Forelimb muscle (tissue), 1 donor: ENCODE results near the gene RIPOR3. TPM values are rescaled to one million over a fixed set of nuclear protein-coding genes. Genes with fewer than 3 reads are reported as not detected.
"Not testable (repeated sequence)": the region's sequence is repeated elsewhere in the genome, so short reads cannot be mapped to it uniquely, and the experiment has no call there.

ENCODE experiments used
- DNase-seq: peaks from one replicate; pipeline ENCODE4 v3.0.0-alpha.2; 2013; ENCODE audit warnings: low read depth
- polyA plus RNA-seq: library from polyadenylated mRNA; unstranded; fragments of 120-200 nt; gene quantifications from one replicate; pipeline ENCODE4 v1.2.1, GENCODE V29; 2013; ENCODE audit not compliant: insufficient read length

Gene RIPOR3
- polyA plus RNA-seq, 1 donor, result 7.5 TPM

DNA sequence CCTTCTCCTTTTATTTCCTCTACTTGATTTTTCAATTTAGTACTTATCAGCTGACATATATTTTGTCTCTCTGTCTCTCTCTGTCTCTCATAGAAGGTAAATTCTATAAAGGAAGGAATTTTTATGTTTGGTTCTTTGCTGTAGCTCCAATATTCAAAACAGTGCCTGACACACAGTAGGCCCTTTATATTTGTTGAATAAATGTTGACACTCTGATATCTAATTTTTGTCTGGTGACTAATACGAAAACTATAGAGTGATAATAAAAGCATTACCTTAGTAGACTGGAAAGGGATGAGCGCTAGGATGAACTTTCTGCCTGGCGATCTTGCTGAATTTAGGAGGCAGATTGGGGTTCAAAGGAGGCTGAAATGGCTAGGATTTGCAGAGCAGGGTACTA is 138.4 kb downstream of the RIPOR3 start:
- no peak for DNase-seq

DNA sequence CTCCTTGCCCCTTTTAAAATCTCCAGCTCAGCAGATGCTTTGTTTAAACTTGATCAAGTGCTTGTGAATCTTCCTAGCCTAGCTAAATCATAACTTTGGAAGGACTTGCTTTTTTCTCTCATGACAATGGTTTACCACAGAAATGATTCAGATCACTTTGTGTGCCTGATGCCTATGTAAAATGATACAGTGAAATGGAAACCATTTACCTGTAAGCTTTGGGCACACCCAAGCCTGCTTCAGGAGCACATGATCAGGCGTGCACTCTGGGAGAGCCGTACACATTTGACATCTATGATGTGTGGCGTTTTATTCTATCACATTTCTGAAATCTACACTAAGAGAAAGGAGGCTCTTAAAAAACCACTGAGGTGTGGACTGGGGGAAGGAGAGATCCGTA is 140.1 kb downstream of the RIPOR3 start:
- no peak for DNase-seq

DNA sequence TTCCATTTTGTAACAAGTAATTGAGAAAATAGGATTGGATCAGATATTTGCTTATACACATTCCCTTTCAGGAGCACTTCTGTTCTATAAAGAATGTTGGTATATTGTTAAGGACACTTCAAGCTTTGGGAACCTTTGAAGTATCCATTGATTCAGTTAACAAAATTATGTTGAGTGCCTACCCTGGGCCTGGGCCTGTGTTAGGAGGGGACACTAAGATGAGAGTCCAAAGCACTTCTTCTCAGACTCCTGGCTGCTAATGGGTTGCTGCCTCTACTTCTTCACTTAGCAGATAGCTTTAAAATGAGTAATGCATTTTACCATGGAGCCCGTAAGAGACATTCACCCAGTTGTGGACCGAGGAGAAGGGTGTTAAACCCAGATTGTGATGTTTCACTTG is 140.8 kb downstream of the RIPOR3 start:
- DNase-seq, result no peak

DNA sequence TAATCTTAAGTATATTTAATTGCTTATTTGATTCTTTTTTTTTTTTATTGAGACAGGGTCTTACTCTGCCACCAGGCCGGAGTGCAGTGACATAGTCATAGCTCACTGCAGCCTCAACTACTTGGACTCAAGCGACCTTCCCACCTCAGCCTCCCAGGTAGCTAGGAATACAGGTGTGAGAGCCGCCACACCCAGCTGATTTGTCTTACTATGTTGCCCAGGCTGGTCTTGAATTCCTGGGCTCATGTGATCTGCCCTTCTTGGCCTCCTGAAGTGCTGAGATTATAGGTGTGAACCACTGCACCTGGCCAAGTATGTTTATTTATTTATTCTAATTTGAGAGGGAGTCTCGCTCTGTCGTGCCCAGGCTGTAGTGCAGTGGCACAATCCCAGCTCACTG is 142.9 kb downstream of the RIPOR3 start:
- DNase-seq, result no peak

DNA sequence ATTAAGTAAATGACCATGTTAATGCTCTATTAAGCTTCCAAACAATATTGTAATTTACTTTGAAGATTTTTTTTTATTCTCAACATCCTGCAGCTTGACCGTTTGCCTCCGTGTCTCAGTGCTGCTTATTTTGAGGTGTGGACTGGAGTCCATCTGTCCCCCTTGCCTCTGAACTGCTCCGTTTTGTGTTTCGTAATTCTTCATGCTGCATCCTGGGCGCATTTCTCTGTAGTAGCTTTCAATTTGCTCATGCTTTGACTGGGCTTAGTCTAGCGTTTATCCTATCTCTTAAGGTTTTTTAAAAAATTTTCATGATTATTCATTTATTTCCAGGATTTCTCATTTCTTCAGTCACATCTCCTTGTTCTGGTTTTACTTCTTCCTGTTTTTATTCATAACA is 143.4 kb downstream of the RIPOR3 start:
- DNase-seq, result no peak

DNA sequence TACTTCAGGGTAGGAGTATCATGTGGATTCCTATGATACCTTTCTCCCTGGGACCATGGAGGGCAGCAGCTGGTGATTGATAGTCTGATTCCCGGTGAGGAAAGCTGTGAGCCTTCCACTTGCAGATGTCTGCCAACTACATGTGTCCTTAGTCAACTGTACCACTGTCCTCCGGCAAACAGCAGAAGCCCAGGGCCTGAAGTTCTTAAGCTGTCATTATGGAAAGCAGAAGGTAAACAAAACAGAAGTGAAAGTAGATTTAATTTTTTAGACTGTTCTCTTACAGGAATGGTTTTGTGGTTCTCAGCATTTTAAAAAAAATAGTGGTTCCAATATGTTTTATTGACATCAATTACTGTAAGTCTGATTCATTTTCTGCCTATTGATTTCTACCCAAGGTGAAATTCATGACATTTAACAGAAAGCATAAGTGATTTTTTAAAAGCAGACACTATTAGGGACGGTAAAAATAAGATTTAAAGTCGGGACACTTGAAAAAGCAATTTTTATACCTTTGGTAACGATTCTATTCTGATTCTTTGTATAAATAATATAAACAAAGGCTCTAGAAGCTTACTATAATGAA is 144.5 kb downstream of the RIPOR3 start:
- DNase-seq, result no peak

DNA sequence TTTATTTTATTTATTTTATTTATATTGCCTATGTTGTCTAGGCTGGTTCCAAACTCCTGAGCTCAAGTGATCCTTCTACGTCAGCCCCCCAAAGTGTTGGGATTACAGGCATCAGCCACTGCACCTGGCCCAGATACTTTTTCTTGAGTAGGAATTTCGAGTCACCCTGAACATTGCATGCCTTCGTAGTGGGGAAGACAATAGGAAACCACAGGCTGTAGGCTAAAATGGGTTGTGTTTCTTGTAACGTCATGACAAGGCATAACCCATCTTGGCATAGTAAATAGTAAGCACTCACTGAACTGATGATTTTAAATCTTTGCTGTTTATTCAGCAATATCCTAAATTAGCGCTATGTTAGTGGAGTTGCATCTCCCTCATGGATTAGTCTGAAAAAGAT is 146.2 kb downstream of the RIPOR3 start:
- DNase-seq, result no peak

DNA sequence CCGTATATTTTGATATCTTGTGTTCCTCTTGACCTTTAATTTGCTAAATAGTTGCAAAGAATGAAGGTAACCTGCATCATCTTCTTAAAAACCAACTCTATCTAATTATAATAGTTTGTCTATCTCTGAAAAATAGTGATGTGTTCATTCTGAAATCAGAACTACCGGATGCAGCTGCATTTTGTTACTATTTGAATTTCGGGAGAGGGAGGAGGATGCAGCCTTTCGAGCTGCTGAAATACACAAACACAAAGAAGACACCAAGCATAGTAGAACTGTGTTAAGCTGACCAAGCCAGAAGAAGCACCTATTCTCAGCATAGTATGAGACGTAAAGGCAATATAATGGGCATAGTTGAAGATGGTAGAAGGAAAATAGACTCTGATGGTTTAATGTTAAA is 148.0 kb downstream of the RIPOR3 start:
- DNase-seq, result no peak

DNA sequence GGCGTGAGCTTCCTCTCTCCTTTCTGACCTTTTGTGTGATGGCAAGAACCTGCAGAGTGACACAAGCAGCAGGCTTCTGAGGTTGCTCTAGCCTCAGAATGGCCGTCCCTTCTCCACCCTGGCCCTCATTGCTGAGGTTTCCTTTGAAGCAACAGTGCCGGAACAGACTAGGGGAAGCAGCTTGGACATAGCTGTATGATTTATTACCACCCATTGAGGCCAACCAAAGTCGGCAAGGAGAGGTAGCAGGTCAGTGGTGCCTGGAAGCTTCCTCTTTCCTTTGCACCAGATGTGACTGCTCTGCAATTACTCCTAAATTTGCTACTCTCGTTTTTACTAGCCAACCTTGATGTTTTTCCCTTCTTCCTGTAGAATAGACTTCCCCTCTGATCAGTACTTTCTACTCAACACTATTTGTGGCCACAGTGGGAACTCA is 149.7 kb downstream of the RIPOR3 start:
- DNase-seq, result no peak

DNA sequence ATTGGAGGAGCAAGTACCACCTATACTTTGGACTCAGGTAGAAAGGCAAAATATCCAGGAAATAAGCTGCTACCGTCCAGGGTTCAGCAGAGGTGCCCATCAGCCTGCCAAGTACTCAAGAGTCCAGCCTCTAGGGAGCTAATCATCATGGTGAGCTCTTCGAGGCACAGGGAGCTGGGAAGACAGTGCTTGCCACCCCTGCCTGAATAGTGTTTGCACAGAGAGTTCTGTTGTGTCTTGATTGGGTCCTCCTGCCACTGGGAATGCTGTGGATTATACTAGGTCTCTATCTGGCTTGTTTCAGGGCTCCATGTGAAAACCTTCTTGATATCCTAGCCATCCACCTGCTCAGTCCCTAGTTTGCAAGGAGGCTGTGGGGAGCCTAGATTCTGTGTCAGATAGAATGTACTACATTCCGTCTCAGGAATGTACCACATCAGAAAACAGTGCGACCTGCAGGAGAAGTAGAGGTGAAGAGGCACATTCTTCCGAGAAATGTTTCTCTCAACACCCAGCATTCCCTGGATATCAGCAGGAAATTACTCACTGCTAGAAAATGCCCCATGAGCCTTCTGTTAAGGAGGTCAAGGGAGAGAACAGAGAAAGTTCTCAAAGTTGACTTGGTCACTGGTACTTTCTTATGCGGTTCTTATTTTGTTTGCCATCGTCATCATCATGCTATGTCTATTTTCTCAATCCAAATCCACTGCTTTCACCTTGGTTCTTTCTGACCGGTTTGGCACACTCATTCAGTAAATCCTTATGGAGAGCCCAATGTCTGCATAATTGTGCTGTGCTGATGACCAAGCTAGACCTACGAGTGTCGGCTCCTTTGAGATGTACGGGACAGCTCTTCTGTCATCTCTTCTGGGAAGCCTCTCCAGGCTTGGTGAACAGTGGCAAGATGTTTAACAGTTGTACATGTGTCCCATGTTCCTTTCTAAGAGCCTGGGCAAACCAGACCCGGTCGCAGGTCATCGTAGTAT is 150.4 kb downstream of the RIPOR3 start:
- DNase-seq, result no peak

DNA sequence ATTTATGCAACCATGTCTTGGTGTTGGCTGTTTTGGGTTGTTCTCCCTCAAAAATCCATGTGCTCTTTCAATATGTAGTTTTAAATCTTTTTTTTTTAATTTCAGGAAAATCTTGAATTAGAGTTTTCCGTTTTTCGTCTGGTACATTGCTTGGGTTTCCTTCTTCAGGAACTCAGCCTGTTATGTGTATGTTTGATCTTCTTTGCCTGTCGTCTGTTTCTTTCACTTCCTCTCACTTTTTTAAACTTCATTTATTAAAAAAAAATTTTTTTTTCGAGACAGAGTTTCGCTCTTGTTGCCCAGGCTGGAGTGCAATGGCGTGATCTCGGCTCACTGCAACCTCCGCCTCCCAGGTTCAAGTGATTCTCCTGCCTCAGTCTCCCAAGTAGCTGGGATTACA is 151.5 kb downstream of the RIPOR3 start:
- DNase-seq, result not testable (repeated sequence)

DNA sequence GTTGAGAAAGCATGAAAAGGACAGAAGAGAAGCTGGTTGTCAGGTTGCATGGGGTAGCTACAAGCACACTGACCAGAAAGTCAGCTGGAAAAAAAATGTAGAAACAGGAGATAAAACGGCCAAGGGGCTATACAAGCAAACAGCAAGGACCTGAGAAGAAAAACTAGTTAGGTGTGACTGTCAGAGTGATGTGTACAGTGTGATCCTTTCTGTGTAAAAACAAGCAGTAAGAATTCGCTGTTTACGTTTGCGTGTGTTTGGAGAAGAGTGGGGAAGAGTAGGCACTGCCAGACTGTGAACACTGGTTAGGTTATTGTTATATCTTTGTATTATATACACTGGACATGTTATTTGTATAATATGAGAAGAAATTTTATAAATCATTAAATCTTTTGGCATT is 153.1 kb downstream of the RIPOR3 start:
- no peak for DNase-seq

DNA sequence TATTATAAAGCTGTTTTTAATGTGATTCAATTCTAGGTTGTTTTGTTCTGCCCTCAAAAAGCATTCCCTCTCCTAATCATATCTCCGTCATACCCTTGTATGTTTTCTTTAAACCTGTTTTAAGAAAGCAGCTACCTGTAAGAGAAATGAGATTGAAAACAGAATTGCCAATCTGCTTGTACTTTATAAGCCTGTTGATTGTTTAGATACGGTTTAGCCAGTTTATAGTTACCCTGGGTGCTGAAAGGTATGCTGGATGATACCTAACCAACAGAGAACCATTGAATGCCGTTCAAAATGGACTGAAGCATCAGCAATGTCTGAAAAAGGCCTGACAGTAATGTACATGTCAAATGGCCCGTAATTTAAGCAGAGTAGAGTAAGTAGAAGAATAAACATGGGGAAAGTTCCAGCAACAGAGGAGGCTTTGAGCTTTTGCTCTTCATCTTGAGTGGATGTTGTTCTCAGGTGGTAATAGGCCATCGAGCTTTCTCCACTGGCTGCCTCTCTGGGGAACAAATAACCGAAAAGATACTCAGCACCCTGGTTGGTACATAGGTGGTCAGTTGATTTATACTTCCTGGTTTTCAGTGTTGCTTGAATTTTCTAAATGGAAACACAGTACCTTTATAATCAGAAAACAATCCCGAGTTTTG is 153.7 kb downstream of the RIPOR3 start:
- no peak for DNase-seq

DNA sequence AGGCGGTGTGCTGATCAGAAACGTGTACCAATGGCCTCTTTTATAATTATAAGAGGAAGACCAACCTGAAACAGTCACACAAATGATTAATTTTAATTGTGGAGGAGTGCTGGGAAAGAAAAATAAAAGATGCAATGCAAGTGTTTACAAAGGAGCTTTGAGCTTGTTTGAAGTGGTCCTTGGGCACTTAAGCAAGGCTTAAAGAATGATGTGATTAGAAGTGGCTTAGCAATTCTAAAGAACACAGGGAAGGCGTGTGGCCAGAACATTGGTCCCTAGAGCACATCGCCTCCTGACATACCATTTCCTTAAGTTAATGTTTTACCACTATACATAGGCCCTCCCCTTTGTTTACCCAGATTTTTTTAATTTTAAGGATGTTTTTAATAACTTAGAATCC is 155.0 kb downstream of the RIPOR3 start:
- DNase-seq, result no peak

Other genes with a start within 250 kb of the RIPOR3 start
- 18.1 TPM for gene PTPN1, start 181.2 kb downstream of the RIPOR3 start, polyA plus RNA-seq
- gene PARD6B, start 40.0 kb upstream of the RIPOR3 start, polyA plus RNA-seq, result 0.38 TPM
- 2.4 TPM for gene BCAS4, start 103.5 kb upstream of the RIPOR3 start, polyA plus RNA-seq
- gene ADNP, start 239.9 kb upstream of the RIPOR3 start, polyA plus RNA-seq, result 49.9 TPM